Measurements from ENCODE around the gene RFTN1.

- TF ChIP-seq CTCF (conservative IDR thresholded peaks at IDR 0.05; ENCODE audit: low read length) (no peak), EZH2phosphoT487 (IDR thresholded peaks at IDR 0.05; ENCODE audit: borderline replicate concordance) (no peak)
Measured at GRCh38 chr3:16482194-16482769, 31.2 kb downstream of the RFTN1 start.

Measured in Loucy (cell line).